Measurements from ENCODE around the gene ANTXR2. TPM values are rescaled to one million over a fixed set of nuclear protein-coding genes. Genes with fewer than 3 reads are reported as not detected.

The ANTXR2 gene
- polyA plus RNA-seq, 1 of the 3 experiments (the other 2 are of a cell fraction) = 48.8 TPM

- Histone ChIP-seq H3K9me2 (no peaks in the 10 kb centered on the region), H3K27me3 (ENCODE audit: insufficient read depth) (no peaks in the 10 kb centered on the region), H3K79me2 (ENCODE audit: insufficient read depth) (peaks cover 91% of the 10 kb centered on the region), H3K27ac (ENCODE audit: low read depth in 2 of 2, low read length in 1 of 2) (peak overlapping the region in 1 of 2 experiments; percentile 15; a peak in 2 of 4 replicates), H3K4me3 (ENCODE audit: low read depth in 2 of 2, low read length in 1 of 2) (no peak overlapping the region), H2AFZ (ENCODE audit: low read depth) (no peak overlapping the region), H3K9ac (no peak overlapping the region), H3K36me3 (replicated peaks in 1 of 2; ENCODE audit: control insufficient read depth in 1 of 2, insufficient read depth in 2 of 2, low read length in 1 of 2) (peaks cover 80 to 84% of the 10 kb centered on the region in 2 experiments), H3F3A (replicated peaks; ENCODE audit: insufficient read depth) (peaks cover 6% of the 10 kb centered on the region), H4K20me1 (ENCODE audit: insufficient read depth) (no peaks in the 10 kb centered on the region), H3K4me2 (no peak overlapping the region), H3K9me3 (no peaks in the 10 kb centered on the region), H3K4me1 (ENCODE audit: control insufficient read depth in 1 of 2, insufficient read depth in 2 of 2, low read depth in 1 of 2, low read length in 1 of 2) (peaks cover 15 to 21% of the 10 kb centered on the region in 2 experiments; a peak in 2 of 4 replicates)
- TF ChIP-seq NRF1 (IDR thresholded peaks at IDR 0.05; ENCODE audit: low read depth, low read length) = no peak
- POLR2A ChIA-PET = no interaction called here
- no peak for DNase-seq
- 85% methylated on average over 7 of the region's 7 CpGs for WGBS (ENCODE audit: low lambda C conversion rate)
- CTCF ChIA-PET = no interaction called here
Measured at GRCh38 chr4:80049813-80050534, 23.1 kb downstream of the ANTXR2 start.

GRCh38 chr4:80049402-80049801, 23.6 kb downstream of the ANTXR2 start:
- Histone ChIP-seq H3F3A (replicated peaks; ENCODE audit: insufficient read depth) (peaks cover 10% of the 10 kb centered on the region), H3K36me3 (replicated peaks in 1 of 2; ENCODE audit: control insufficient read depth in 1 of 2, insufficient read depth in 2 of 2, low read length in 1 of 2) (peaks cover 82 to 83% of the 10 kb centered on the region in 2 experiments), H3K4me1 (ENCODE audit: control insufficient read depth in 1 of 2, insufficient read depth in 2 of 2, low read depth in 1 of 2, low read length in 1 of 2) (peaks cover 15 to 20% of the 10 kb centered on the region in 2 experiments; a peak in 2 of 4 replicates), H4K20me1 (ENCODE audit: insufficient read depth) (no peaks in the 10 kb centered on the region), H3K4me3 (ENCODE audit: low read depth in 2 of 2, low read length in 1 of 2) (no peak overlapping the region), H3K9ac (no peak overlapping the region), H3K9me2 (no peaks in the 10 kb centered on the region), H3K79me2 (ENCODE audit: insufficient read depth) (peaks cover 94% of the 10 kb centered on the region), H3K9me3 (no peaks in the 10 kb centered on the region), H3K27me3 (ENCODE audit: insufficient read depth) (no peaks in the 10 kb centered on the region), H2AFZ (ENCODE audit: low read depth) (no peak overlapping the region), H3K27ac (ENCODE audit: low read depth in 2 of 2, low read length in 1 of 2) (peak overlapping the region; percentile 15 to 30; a peak in 2 of 4 replicates), H3K4me2 (no peak overlapping the region)
- ChIA-PET CTCF (no interaction called here), POLR2A (no interaction called here)
- TF ChIP-seq CTCF (IDR thresholded peaks at IDR 0.05) (no peak), USF1 (IDR thresholded peaks at IDR 0.05; ENCODE audit: borderline replicate concordance, low read depth) (no peak), JUND (IDR thresholded peaks at IDR 0.05) (no peak), EZH2phosphoT487 (IDR thresholded peaks at IDR 0.05; ENCODE audit: borderline replicate concordance, low read depth) (no peak), RXRA (IDR thresholded peaks at IDR 0.05; ENCODE audit: borderline replicate concordance, low read depth) (no peak), ELF1 (IDR thresholded peaks at IDR 0.05) (no peak), YY1 (IDR thresholded peaks at IDR 0.05; ENCODE audit: low read depth) (no peak), MEF2A (IDR thresholded peaks at IDR 0.05; ENCODE audit: borderline replicate concordance, low read depth) (no peak), MXI1 (IDR thresholded peaks at IDR 0.05; ENCODE audit: low read depth, low read length) (no peak), RAD21 (IDR thresholded peaks at IDR 0.05; ENCODE audit: low read length) (no peak), EP300 (IDR thresholded peaks at IDR 0.05; ENCODE audit: borderline replicate concordance in 1 of 2, low read depth in 1 of 2, low read length in 1 of 2) (no peak), NRF1 (IDR thresholded peaks at IDR 0.05; ENCODE audit: low read depth, low read length) (no peak), SIN3A (IDR thresholded peaks at IDR 0.05; ENCODE audit: borderline replicate concordance, low read depth, low read length) (no peak), GATA2 (CRISPR knock-in tag; IDR thresholded peaks at IDR 0.05) (no peak), ZBTB33 (IDR thresholded peaks at IDR 0.05; ENCODE audit: borderline replicate concordance, low read depth) (no peak), FOSL2 (IDR thresholded peaks at IDR 0.05; ENCODE audit: borderline replicate concordance, low read depth) (no peak), FOXM1 (IDR thresholded peaks at IDR 0.05; ENCODE audit: low read depth) (no peak), SMC3 (IDR thresholded peaks at IDR 0.05; ENCODE audit: low read depth, low read length) (no peak), TEAD4 (IDR thresholded peaks at IDR 0.05; ENCODE audit: borderline replicate concordance, insufficient read depth) (no peak), CHD2 (IDR thresholded peaks at IDR 0.05; ENCODE audit: low read length, partially characterized antibody) (no peak)
- no peak for DNase-seq
